ENCODE measurements around the gene GRIK3.

GRIK3 gene

GRCh38 chr1:37073152-37073853, 39.0 kb upstream of the GRIK3 start:
- no peak overlapping the region for H3K27ac ChIP-seq
- TF ChIP-seq ZFX (IDR thresholded peaks at IDR 0.05; ENCODE audit: borderline replicate concordance) (no peak), CTCF (IDR thresholded peaks at IDR 0.05) (no peak)

GRCh38 chr1:37071829-37072228, 37.5 kb upstream of the GRIK3 start:
- TF ChIP-seq ZFX (IDR thresholded peaks at IDR 0.05; ENCODE audit: borderline replicate concordance) (no peak), CTCF (IDR thresholded peaks at IDR 0.05) (no peak)
- no peak overlapping the region for H3K27ac ChIP-seq

- no peak overlapping the region for H3K27ac ChIP-seq
- no peak for TF ChIP-seq CTCF (IDR thresholded peaks at IDR 0.05)
- TF ChIP-seq ZFX (IDR thresholded peaks at IDR 0.05; ENCODE audit: borderline replicate concordance): no peak
These were observed 35.8 kb upstream of the GRIK3 start for GRCh38 chr1:37070126-37070525.

- H3K27ac ChIP-seq: no peak overlapping the region
- TF ChIP-seq CTCF (IDR thresholded peaks at IDR 0.05) (no peak), ZFX (IDR thresholded peaks at IDR 0.05; ENCODE audit: borderline replicate concordance) (no peak)
These were observed 35.1 kb upstream of the GRIK3 start for GRCh38 chr1:37069406-37069805.

GRCh38 chr1:37068897-37069296, 34.6 kb upstream of the GRIK3 start:
- no peak overlapping the region for H3K27ac ChIP-seq
- TF ChIP-seq ZFX (IDR thresholded peaks at IDR 0.05; ENCODE audit: borderline replicate concordance) (no peak), CTCF (IDR thresholded peaks at IDR 0.05) (no peak)

- no peak overlapping the region for H3K27ac ChIP-seq
- TF ChIP-seq CTCF (IDR thresholded peaks at IDR 0.05): no peak
- no peak for TF ChIP-seq ZFX (IDR thresholded peaks at IDR 0.05; ENCODE audit: borderline replicate concordance)
These were observed 33.9 kb upstream of the GRIK3 start for GRCh38 chr1:37068260-37068659.

- TF ChIP-seq CTCF (IDR thresholded peaks at IDR 0.05) (no peak), ZFX (IDR thresholded peaks at IDR 0.05; ENCODE audit: borderline replicate concordance) (no peak)
- no peak overlapping the region for H3K27ac ChIP-seq
These were observed 29.7 kb upstream of the GRIK3 start for GRCh38 chr1:37064039-37064438.

Data from 22Rv1 (cell line).